Mammary epithelial cell (primary cell): Measurements from ENCODE around the gene CCL11.

Experiments
- CTCF ChIP-seq, 2 donors: IDR thresholded peaks in 1 of 2; conservative IDR thresholded peaks in 1 of 2; 2 replicates each; pipeline ENCODE4 v1.5.1; 2011 to 2012; ENCODE audit warnings: inconsistent platforms in 2 of 2, low read length in 2 of 2, mild to moderate bottlenecking in 2 of 2, control low read depth in 1 of 2, low read depth in 1 of 2; ENCODE audit not compliant: insufficient read depth in 1 of 2; ENCODE audit errors: extremely low read depth in 1 of 2
- EZH2 ChIP-seq: IDR thresholded peaks from 2 replicates; pipeline ENCODE4 v1.6.1; 2012; ENCODE audit warnings: low read length, inconsistent platforms, borderline replicate concordance

DNA sequence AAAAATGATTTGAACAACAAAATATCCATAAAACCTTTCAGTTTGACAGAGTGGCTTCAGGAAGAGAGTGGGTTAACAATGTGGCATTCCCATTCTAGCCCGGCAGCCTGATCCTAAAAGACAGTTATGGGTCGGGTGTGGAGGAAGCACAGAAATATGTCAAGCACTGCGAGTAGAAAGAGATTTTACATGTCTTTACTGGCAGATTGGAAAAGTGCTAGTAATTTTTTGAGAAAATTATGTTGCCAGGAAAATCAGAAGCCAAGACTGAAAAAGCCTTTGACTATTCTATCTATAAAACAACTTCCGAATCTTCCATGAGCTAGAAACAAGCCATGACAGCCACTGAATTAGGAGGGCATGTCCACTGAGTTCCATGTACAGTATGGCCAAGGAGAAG is 24.7 kb upstream of the CCL11 start:
- no peak for TF ChIP-seq CTCF (conservative IDR thresholded peaks at IDR 0.05 in 1 of 2, IDR thresholded peaks at IDR 0.05 in 1 of 2; ENCODE audit: extremely low read depth in 1 of 2, insufficient read depth in 1 of 2, low read depth in 1 of 2, low read length in 2 of 2)
- no peak for TF ChIP-seq EZH2
